ENCODE data around the gene PRKCH. TPM values are rescaled to one million over a fixed set of nuclear protein-coding genes. Genes with fewer than 3 reads are reported as not detected.

Gene PRKCH
- polyA plus RNA-seq, 6 donors from 2014 or later: 0.59 to 2.8 (median 2.1) TPM

- Mint-ChIP-seq H3K36me3 (no peaks in the 10 kb centered on the region), H3K27ac (peak overlapping the region in 1 of 6 donors; percentile 41), H3K27me3 (no peaks in the 10 kb centered on the region), H3K9me3 (no peaks in the 10 kb centered on the region), H3K4me1 (peaks cover 28 to 40% (median 39%) of the 10 kb centered on the region in 3 donors), H3K4me3 (no peak overlapping the region)
- DNase-seq: no peak
- ATAC-seq (ENCODE audit: low read depth in 2 of 2): no peak
Observed at GRCh38 chr14:61561104-61561503, 239.7 kb downstream of the PRKCH start.

- H3K4me1 Mint-ChIP-seq: peaks cover 34 to 41% (median 38%) of the 10 kb centered on the region in 3 donors
- H3K36me3 Mint-ChIP-seq: no peaks in the 10 kb centered on the region
- DNase-seq (no peak), ATAC-seq (ENCODE audit: low read depth in 2 of 2) (no peak)
- H3K27ac Mint-ChIP-seq: peak overlapping the region in 3 of 6 donors; percentile 27 to 77 (median 41)
- H3K27me3 Mint-ChIP-seq: no peaks in the 10 kb centered on the region
- H3K9me3 Mint-ChIP-seq: no peaks in the 10 kb centered on the region
- H3K4me3 Mint-ChIP-seq: no peak overlapping the region
Observed at GRCh38 chr14:61561657-61562276, 240.4 kb downstream of the PRKCH start.

- H3K4me3 Mint-ChIP-seq: no peak overlapping the region
- peak overlapping the region in 3 of 6 donors; percentile 38 to 65 (median 64) for H3K27ac Mint-ChIP-seq
- H3K36me3 Mint-ChIP-seq: no peaks in the 10 kb centered on the region
- peaks cover 31 to 43% (median 35%) of the 10 kb centered on the region in 3 donors for H3K4me1 Mint-ChIP-seq
- no peak for DNase-seq
- no peak for ATAC-seq (ENCODE audit: low read depth in 2 of 2)
- no peaks in the 10 kb centered on the region for H3K27me3 Mint-ChIP-seq
- no peaks in the 10 kb centered on the region for H3K9me3 Mint-ChIP-seq
Observed at GRCh38 chr14:61562321-61563161, 241.2 kb downstream of the PRKCH start.

GRCh38 chr14:61563162-61563511 is 241.8 kb downstream of the PRKCH start:
- H3K4me3 Mint-ChIP-seq: no peak overlapping the region
- DNase-seq (no peak), ATAC-seq (ENCODE audit: low read depth in 2 of 2) (no peak)
- peaks cover 36 to 45% (median 41%) of the 10 kb centered on the region in 3 donors for H3K4me1 Mint-ChIP-seq
- peak overlapping the region in 1 of 6 donors; percentile 38 for H3K27ac Mint-ChIP-seq
- H3K27me3 Mint-ChIP-seq: no peaks in the 10 kb centered on the region
- H3K36me3 Mint-ChIP-seq: no peaks in the 10 kb centered on the region
- no peaks in the 10 kb centered on the region for H3K9me3 Mint-ChIP-seq

GRCh38 chr14:61563880-61564617 is 242.7 kb downstream of the PRKCH start:
- ATAC-seq (ENCODE audit: low read depth in 2 of 2): no peak
- DNase-seq: no peak
- Mint-ChIP-seq H3K4me3 (peak overlapping the region in 1 of 8 donors; percentile 52), H3K27ac (peak overlapping the region; percentile 42 to 79 (median 54)), H3K9me3 (no peaks in the 10 kb centered on the region), H3K4me1 (peaks cover 44 to 53% (median 48%) of the 10 kb centered on the region in 3 donors), H3K27me3 (no peaks in the 10 kb centered on the region), H3K36me3 (no peaks in the 10 kb centered on the region)

GRCh38 chr14:61564618-61565091 is 243.3 kb downstream of the PRKCH start:
- H3K4me1 Mint-ChIP-seq: peaks cover 50 to 57% (median 55%) of the 10 kb centered on the region in 3 donors
- H3K4me3 Mint-ChIP-seq: peak overlapping the region in 1 of 8 donors; percentile 17
- peak overlapping the region in 2 of 6 donors; percentile 71 to 95 for H3K27ac Mint-ChIP-seq
- no peak for DNase-seq
- ATAC-seq (ENCODE audit: low read depth in 2 of 2): no peak
- no peaks in the 10 kb centered on the region for H3K36me3 Mint-ChIP-seq
- no peaks in the 10 kb centered on the region for H3K9me3 Mint-ChIP-seq
- H3K27me3 Mint-ChIP-seq: no peaks in the 10 kb centered on the region

GRCh38 chr14:61565181-61565580 is 243.8 kb downstream of the PRKCH start:
- Mint-ChIP-seq H3K4me3 (no peak overlapping the region), H3K4me1 (peaks cover 54 to 62% (median 60%) of the 10 kb centered on the region in 3 donors), H3K27me3 (no peaks in the 10 kb centered on the region), H3K27ac (peak overlapping the region in 2 of 6 donors; percentile 3 to 95), H3K36me3 (no peaks in the 10 kb centered on the region), H3K9me3 (no peaks in the 10 kb centered on the region)
- DNase-seq (no peak), ATAC-seq (ENCODE audit: low read depth in 2 of 2) (no peak)

- peaks cover 62 to 68% (median 66%) of the 10 kb centered on the region in 3 donors for H3K4me1 Mint-ChIP-seq
- H3K27me3 Mint-ChIP-seq: no peaks in the 10 kb centered on the region
- no peak overlapping the region for H3K4me3 Mint-ChIP-seq
- H3K9me3 Mint-ChIP-seq: no peaks in the 10 kb centered on the region
- DNase-seq (no peak), ATAC-seq (ENCODE audit: low read depth in 2 of 2) (no peak)
- no peaks in the 10 kb centered on the region for H3K36me3 Mint-ChIP-seq
- peak overlapping the region in 5 of 6 donors; percentile 29 to 98 (median 80) for H3K27ac Mint-ChIP-seq
Observed at GRCh38 chr14:61565836-61566536, 244.6 kb downstream of the PRKCH start.

- peak overlapping the region in 5 of 6 donors; percentile 15 to 98 (median 95) for H3K27ac Mint-ChIP-seq
- no peaks in the 10 kb centered on the region for H3K36me3 Mint-ChIP-seq
- DNase-seq (no peak), ATAC-seq (ENCODE audit: low read depth in 2 of 2) (no peak)
- no peaks in the 10 kb centered on the region for H3K27me3 Mint-ChIP-seq
- peaks cover 66 to 72% (median 71%) of the 10 kb centered on the region in 3 donors for H3K4me1 Mint-ChIP-seq
- H3K4me3 Mint-ChIP-seq: no peak overlapping the region
- H3K9me3 Mint-ChIP-seq: no peaks in the 10 kb centered on the region
Observed at GRCh38 chr14:61566537-61567225, 245.3 kb downstream of the PRKCH start.

GRCh38 chr14:61567838-61568571 is 246.6 kb downstream of the PRKCH start:
- Mint-ChIP-seq H3K27ac (peak overlapping the region; percentile 95 to 99 (median 96)), H3K9me3 (no peaks in the 10 kb centered on the region), H3K4me1 (peaks cover 67 to 84% (median 73%) of the 10 kb centered on the region in 3 donors), H3K4me3 (peak overlapping the region; percentile 56 to 93 (median 86)), H3K27me3 (no peaks in the 10 kb centered on the region), H3K36me3 (no peaks in the 10 kb centered on the region)
- ATAC-seq (ENCODE audit: low read depth in 2 of 2) (peak in 1 of 2 donors; percentile 4), DNase-seq (no peak)

GRCh38 chr14:61568572-61569011 is 247.2 kb downstream of the PRKCH start:
- no peaks in the 10 kb centered on the region for H3K27me3 Mint-ChIP-seq
- peak overlapping the region; percentile 95 to 99 (median 98) for H3K27ac Mint-ChIP-seq
- DNase-seq: peak; percentile 95
- ATAC-seq (ENCODE audit: low read depth in 2 of 2): peak; percentile 88 to 89
- peak overlapping the region; percentile 56 to 93 (median 86) for H3K4me3 Mint-ChIP-seq
- peaks cover 65 to 88% (median 70%) of the 10 kb centered on the region in 3 donors for H3K4me1 Mint-ChIP-seq
- H3K9me3 Mint-ChIP-seq: no peaks in the 10 kb centered on the region
- no peaks in the 10 kb centered on the region for H3K36me3 Mint-ChIP-seq

- Mint-ChIP-seq H3K9me3 (no peaks in the 10 kb centered on the region), H3K36me3 (no peaks in the 10 kb centered on the region), H3K4me1 (peaks cover 58 to 81% (median 63%) of the 10 kb centered on the region in 3 donors), H3K27ac (peak overlapping the region; percentile 95 to 98 (median 98)), H3K27me3 (no peaks in the 10 kb centered on the region), H3K4me3 (peak overlapping the region; percentile 64 to 87 (median 82))
- ATAC-seq (ENCODE audit: low read depth in 2 of 2): no peak
- DNase-seq: peak; percentile 5
Observed at GRCh38 chr14:61569308-61569707, 247.9 kb downstream of the PRKCH start.
